ENCODE data around the gene CKAP2L.

CKAP2L gene

GRCh38 chr2:112762276-112762675, 2.1 kb downstream of the CKAP2L start:
- H3K36me3 ChIP-seq (replicated peaks; ENCODE audit: insufficient read depth, low read length): peaks cover 16% of the 10 kb centered on the region
- H3K9me2 ChIP-seq (replicated peaks; ENCODE audit: insufficient read depth, low read length): no peaks in the 10 kb centered on the region
- no peak overlapping the region for H3K4me2 ChIP-seq (ENCODE audit: low read depth, low read length)
- H3K9ac ChIP-seq (ENCODE audit: low read length): no peak overlapping the region
- H3F3A ChIP-seq (ENCODE audit: insufficient read depth, low read length): no peaks in the 10 kb centered on the region
- H3K79me2 ChIP-seq (ENCODE audit: low read length): peaks cover 55% of the 10 kb centered on the region
- no peaks in the 10 kb centered on the region for H3K9me3 ChIP-seq (replicated peaks; ENCODE audit: insufficient read depth, low read length)
- H3K4me1 ChIP-seq (ENCODE audit: low read length): 0 out of 2 replicates have a peak, but pooled peaks cover 9% of the 10 kb centered on the region
- TF ChIP-seq EZH2 (optimal IDR thresholded peaks at IDR 0.05; ENCODE audit: low read depth, low read length) (no peak), CTCF (IDR thresholded peaks at IDR 0.05; ENCODE audit: low read length) (no peak), EZH2phosphoT487 (IDR thresholded peaks at IDR 0.05; ENCODE audit: low read length) (no peak)
- no peak overlapping the region for H3K4me3 ChIP-seq (ENCODE audit: low read length)
- no peaks in the 10 kb centered on the region for H3K27me3 ChIP-seq (replicated peaks; ENCODE audit: insufficient read depth, low read length)
- no peak overlapping the region for H3K27ac ChIP-seq (ENCODE audit: low read length)
- H4K20me1 ChIP-seq (ENCODE audit: insufficient read depth, low read length): no peaks in the 10 kb centered on the region
- DNase-seq: no peak
- H2AFZ ChIP-seq (ENCODE audit: low read length): no peak overlapping the region

DNA sequence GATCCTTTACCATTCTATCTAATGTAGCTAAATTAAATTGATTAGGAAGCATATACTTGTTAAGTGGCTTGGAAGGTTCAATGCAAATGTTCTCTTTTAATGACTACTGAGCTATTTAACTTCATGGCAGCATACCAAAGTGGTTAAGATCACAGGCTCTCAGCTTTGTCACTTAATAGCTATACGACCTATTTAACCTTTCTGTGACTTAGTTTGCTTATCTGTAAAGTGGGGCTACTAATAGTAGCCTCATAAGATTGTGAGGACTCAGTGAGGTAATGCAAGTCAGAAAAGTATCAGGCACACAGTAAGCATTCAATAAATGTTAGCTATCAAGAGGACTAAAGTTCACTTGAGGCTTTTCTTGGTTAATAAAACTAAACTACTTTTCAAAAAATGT, 4.3 kb downstream of the CKAP2L start:
- Histone ChIP-seq H3K36me3 (replicated peaks; ENCODE audit: insufficient read depth, low read length) (peaks cover 28% of the 10 kb centered on the region), H2AFZ (ENCODE audit: low read length) (no peak overlapping the region), H3K9me3 (replicated peaks; ENCODE audit: insufficient read depth, low read length) (no peaks in the 10 kb centered on the region), H3F3A (ENCODE audit: insufficient read depth, low read length) (no peaks in the 10 kb centered on the region), H3K27ac (ENCODE audit: low read length) (no peak overlapping the region), H4K20me1 (ENCODE audit: insufficient read depth, low read length) (no peaks in the 10 kb centered on the region), H3K4me1 (ENCODE audit: low read length) (0 out of 2 replicates have a peak, but pooled peaks cover 5% of the 10 kb centered on the region), H3K27me3 (replicated peaks; ENCODE audit: insufficient read depth, low read length) (no peaks in the 10 kb centered on the region), H3K4me3 (ENCODE audit: low read length) (no peak overlapping the region), H3K4me2 (ENCODE audit: low read depth, low read length) (no peak overlapping the region), H3K9ac (ENCODE audit: low read length) (no peak overlapping the region), H3K9me2 (replicated peaks; ENCODE audit: insufficient read depth, low read length) (no peaks in the 10 kb centered on the region), H3K79me2 (ENCODE audit: low read length) (peaks cover 62% of the 10 kb centered on the region)
- TF ChIP-seq EZH2 (optimal IDR thresholded peaks at IDR 0.05; ENCODE audit: low read depth, low read length) (no peak), CTCF (IDR thresholded peaks at IDR 0.05; ENCODE audit: low read length) (no peak), EZH2phosphoT487 (IDR thresholded peaks at IDR 0.05; ENCODE audit: low read length) (no peak)
- DNase-seq: no peak

- Histone ChIP-seq H3K4me1 (ENCODE audit: low read length) (0 out of 2 replicates have a peak, but pooled peaks cover 5% of the 10 kb centered on the region), H3K79me2 (ENCODE audit: low read length) (peaks cover 67% of the 10 kb centered on the region)
These were observed 5.7 kb downstream of the CKAP2L start for GRCh38 chr2:112758711-112759110.

More at GRCh38 chr2:112758711-112759110, 5.7 kb downstream of the CKAP2L start:
- no peak overlapping the region for H2AFZ ChIP-seq (ENCODE audit: low read length)
- no peak overlapping the region for H3K27ac ChIP-seq (ENCODE audit: low read length)
- no peaks in the 10 kb centered on the region for H3K27me3 ChIP-seq (replicated peaks; ENCODE audit: insufficient read depth, low read length)
- H3K4me3 ChIP-seq (ENCODE audit: low read length): no peak overlapping the region
- no peaks in the 10 kb centered on the region for H4K20me1 ChIP-seq (ENCODE audit: insufficient read depth, low read length)
- H3K9ac ChIP-seq (ENCODE audit: low read length): no peak overlapping the region
- H3K4me2 ChIP-seq (ENCODE audit: low read depth, low read length): no peak overlapping the region
- H3K36me3 ChIP-seq (replicated peaks; ENCODE audit: insufficient read depth, low read length): peaks cover 34% of the 10 kb centered on the region
- H3K9me2 ChIP-seq (replicated peaks; ENCODE audit: insufficient read depth, low read length): no peaks in the 10 kb centered on the region
- DNase-seq: no peak
- H3F3A ChIP-seq (ENCODE audit: insufficient read depth, low read length): no peaks in the 10 kb centered on the region
- no peak for TF ChIP-seq EZH2phosphoT487 (IDR thresholded peaks at IDR 0.05; ENCODE audit: low read length)
- TF ChIP-seq EZH2 (optimal IDR thresholded peaks at IDR 0.05; ENCODE audit: low read depth, low read length): no peak
- TF ChIP-seq CTCF (IDR thresholded peaks at IDR 0.05; ENCODE audit: low read length): no peak
- H3K9me3 ChIP-seq (replicated peaks; ENCODE audit: insufficient read depth, low read length): no peaks in the 10 kb centered on the region

Measured in MM.1S (cell line).